Spleen (tissue), 11 donors: ENCODE measurements around the gene TMEM18. TPM values are rescaled to one million over a fixed set of nuclear protein-coding genes. Genes with fewer than 3 reads are reported as not detected.

Source experiments
- DNase-seq: peaks from one replicate; pipeline ENCODE4 v3.0.0-alpha.2; 2020
- H3K27ac ChIP-seq, 8 donors: fragments of 200-600 bp; sonication (generic) in 7 of 8; 1 replicate in 4 of 8; 2 replicates in 4 of 8; pipeline versions ENCODE4 v1.5.0 to v1.8.0; 2016 to 2021; ENCODE audit warnings: inconsistent platforms in 4 of 8, mild to moderate bottlenecking in 4 of 8, moderate library complexity in 1 of 8
- H3K27me3 ChIP-seq, 7 donors: fragments of 200-600 bp; sonication (generic) in 6 of 7; replicated peaks in 1 of 7; 1 replicate in 4 of 7; 2 replicates in 3 of 7; pipeline versions ENCODE4 v1.5.0 to v1.8.0; 2016 to 2021; ENCODE audit warnings: inconsistent platforms in 3 of 7, mild to moderate bottlenecking in 1 of 7
- H3K36me3 ChIP-seq, 6 donors: fragments of 200-600 bp; sonication (generic) in 5 of 6; 1 replicate in 4 of 6; 2 replicates in 2 of 6; pipeline versions ENCODE4 v1.5.0 to v1.8.0; 2016 to 2021; ENCODE audit warnings: inconsistent platforms in 2 of 6
- H3K4me1 ChIP-seq, 6 donors: fragments of 200-600 bp; sonication (generic) in 5 of 6; 1 replicate in 3 of 6; 2 replicates in 3 of 6; pipeline versions ENCODE4 v1.5.0 to v1.8.0; 2016 to 2021; ENCODE audit warnings: inconsistent platforms in 3 of 6
- H3K4me3 ChIP-seq, 8 donors: fragments of 200-600 bp; sonication (generic) in 7 of 8; 1 replicate in 4 of 8; 2 replicates in 4 of 8; pipeline versions ENCODE4 v1.5.0 to v1.8.0; 2016 to 2021; ENCODE audit warnings: inconsistent platforms in 4 of 8, mild to moderate bottlenecking in 4 of 8, moderate library complexity in 2 of 8
- H3K9me3 ChIP-seq, 8 donors: fragments of 200-600 bp; sonication (generic) in 7 of 8; 1 replicate in 4 of 8; 2 replicates in 4 of 8; pipeline versions ENCODE4 v1.5.0 to v1.8.0; 2016 to 2021; ENCODE audit warnings: inconsistent platforms in 4 of 8
- POLR2A ChIP-seq, 3 donors: fragments of 450-650 bp; IDR thresholded peaks; one replicate each; pipeline ENCODE4 v1.5.1; 2017; ENCODE audit warnings: antibody characterized with exemption in 3 of 3, mild to moderate bottlenecking in 1 of 3
- POLR2AphosphoS5 ChIP-seq, 3 donors: sonication (generic); formaldehyde crosslinking; IDR thresholded peaks; one replicate each; pipeline ENCODE4 v1.5.1; 2017; ENCODE audit warnings: antibody characterized with exemption in 3 of 3
- WGBS, 5 donors: extraction: QIAGEN DNeasy Blood & Tissue Kit in 3 of 5; methylation state at CpG; one replicate each; pipeline versions ENCODE4 v1.1.5 to v1.1.7; 2013 to 2018; 5-methylcytosine and 5-hydroxymethylcytosine counted together
- intact Hi-C: fragments of 100-400 bp; cut with DNase I; formaldehyde crosslinking; loops from one replicate; pipeline ENCODE4 v1.15.0; 2023; ENCODE audit warnings: low total_unique reads
- polyA plus RNA-seq, 3 donors: library from polyadenylated mRNA; stranded (reverse); fragments of 200-250 nt; gene quantifications; one replicate each; pipeline ENCODE4 v1.2.1, GENCODE V29; 2013
- total RNA-seq, 7 donors: library from RNA; depleted of rRNA in 3 of 7; stranded (reverse); fragments of >200 nt in 3 of 7; fragmentation: NEBNext Ultra II Directional in 4 of 7; extraction: Animal tissue kit (Norgen Biotek cat#: 25700) in 4 of 7; gene quantifications; one replicate each; pipeline versions ENCODE4 v1.1.0 to v1.2.1, GENCODE V29; 2016 to 2021
- TF ChIP-seq, protein P1 (sequence below), 11 experiments: fragments of 200-600 bp in 7 of 11; fragments of 450-650 bp in 4 of 11; sonication (generic) in 4 of 11; IDR thresholded peaks in 8 of 11; conservative IDR thresholded peaks in 3 of 11; 1 replicate in 7 of 11; 2 replicates in 4 of 11; pipeline versions ENCODE4 v1.4.0 to v1.8.0; 2016 to 2021; ENCODE audit warnings: antibody characterized with exemption in 11 of 11, inconsistent platforms in 4 of 11, mild to moderate bottlenecking in 1 of 11
- donor health status: healthy with polysubstance abuse.
- donor health status: DM: no; HTN: no; CAD: no; lungs with moderate emphysema.
- donor health status: DM: no; HTN: no; CAD: no.
- donor health status: Bipolar disorder and iron deficiency.
- donor health status: healthy.
- donor health status: DM: no; HTN: no; CAD: no.
- donor health status: DM: yes; HTN: yes; CAD: no.

Gene TMEM18
- total and polyA plus RNA-seq, 10 donors, result 20.0 to 29.3 (median 22.6) TPM

GRCh38 chr2:624096-624495 is 53.1 kb downstream of the TMEM18 start:
- Histone ChIP-seq H3K4me3 (no peak overlapping the region), H3K9me3 (peaks cover 0 to 6% (median 0%) of the 10 kb centered on the region in 8 donors), H3K27ac (no peak overlapping the region), H3K27me3 (no peaks in the 10 kb centered on the region), H3K4me1 (no peaks in the 10 kb centered on the region), H3K36me3 (no peaks in the 10 kb centered on the region)
- intact Hi-C loops, result no loop called here
- WGBS, 5 donors, result 80 to 90% (median 84%) methylated on average over 6 to 10 of the region's 10 CpGs
- no peak for TF ChIP-seq POLR2A (IDR thresholded peaks at IDR 0.05)
- TF ChIP-seq POLR2AphosphoS5 (IDR thresholded peaks at IDR 0.05), result no peak
- TF ChIP-seq, protein P1, sequence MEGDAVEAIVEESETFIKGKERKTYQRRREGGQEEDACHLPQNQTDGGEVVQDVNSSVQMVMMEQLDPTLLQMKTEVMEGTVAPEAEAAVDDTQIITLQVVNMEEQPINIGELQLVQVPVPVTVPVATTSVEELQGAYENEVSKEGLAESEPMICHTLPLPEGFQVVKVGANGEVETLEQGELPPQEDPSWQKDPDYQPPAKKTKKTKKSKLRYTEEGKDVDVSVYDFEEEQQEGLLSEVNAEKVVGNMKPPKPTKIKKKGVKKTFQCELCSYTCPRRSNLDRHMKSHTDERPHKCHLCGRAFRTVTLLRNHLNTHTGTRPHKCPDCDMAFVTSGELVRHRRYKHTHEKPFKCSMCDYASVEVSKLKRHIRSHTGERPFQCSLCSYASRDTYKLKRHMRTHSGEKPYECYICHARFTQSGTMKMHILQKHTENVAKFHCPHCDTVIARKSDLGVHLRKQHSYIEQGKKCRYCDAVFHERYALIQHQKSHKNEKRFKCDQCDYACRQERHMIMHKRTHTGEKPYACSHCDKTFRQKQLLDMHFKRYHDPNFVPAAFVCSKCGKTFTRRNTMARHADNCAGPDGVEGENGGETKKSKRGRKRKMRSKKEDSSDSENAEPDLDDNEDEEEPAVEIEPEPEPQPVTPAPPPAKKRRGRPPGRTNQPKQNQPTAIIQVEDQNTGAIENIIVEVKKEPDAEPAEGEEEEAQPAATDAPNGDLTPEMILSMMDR (IDR thresholded peaks at IDR 0.05 in 8 of 11, conservative IDR thresholded peaks at IDR 0.05 in 3 of 11), result no peak
- no peak for DNase-seq

DNA sequence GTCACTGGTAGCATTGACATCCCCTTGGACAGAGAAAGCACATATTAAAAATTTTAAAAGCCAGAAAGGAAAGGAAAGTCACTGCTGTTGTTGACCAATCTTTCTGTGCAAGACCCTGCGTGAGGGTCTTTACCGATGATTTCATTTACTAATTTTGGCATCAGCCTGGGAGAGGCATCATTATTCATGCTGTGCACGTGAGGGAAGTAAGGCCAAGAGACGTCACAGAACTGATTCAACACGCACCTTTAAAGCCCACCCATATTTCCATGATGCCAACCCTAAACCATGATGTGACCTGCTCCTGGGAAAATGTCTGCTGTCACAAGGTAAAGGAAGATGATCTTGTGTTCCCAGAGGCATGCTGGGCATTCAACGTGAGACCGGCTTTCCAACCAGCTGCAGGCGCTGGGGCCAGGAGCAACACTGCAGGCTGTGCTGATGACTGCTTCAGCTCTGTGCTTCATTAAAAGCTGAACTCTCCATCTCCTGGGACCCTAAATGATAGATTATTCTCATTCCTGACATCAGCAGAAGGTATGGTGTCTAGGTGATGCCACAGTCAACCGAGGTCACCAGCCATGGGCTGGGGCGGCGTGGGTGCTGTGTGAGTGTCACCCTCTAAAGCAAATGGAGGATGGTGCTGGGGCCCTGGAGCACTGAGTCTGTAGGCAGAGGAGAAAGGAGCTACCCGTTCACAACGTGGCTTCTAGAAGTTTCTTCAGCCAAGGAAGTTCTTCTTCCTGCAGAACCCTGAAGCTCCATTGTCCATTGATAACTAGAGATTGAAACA is 53.9 kb downstream of the TMEM18 start:
- TF ChIP-seq POLR2A (IDR thresholded peaks at IDR 0.05), result no peak
- TF ChIP-seq, protein P1 (IDR thresholded peaks at IDR 0.05 in 8 of 11, conservative IDR thresholded peaks at IDR 0.05 in 3 of 11), result no peak
- no peak for TF ChIP-seq POLR2AphosphoS5 (IDR thresholded peaks at IDR 0.05)
- DNase-seq, result no peak
- H3K27me3 ChIP-seq, result no peaks in the 10 kb centered on the region
- H3K4me3 ChIP-seq, result no peak overlapping the region
- no peaks in the 10 kb centered on the region for H3K36me3 ChIP-seq
- intact Hi-C loops, result no loop called here
- no peaks in the 10 kb centered on the region for H3K4me1 ChIP-seq
- WGBS, 5 donors, result 82 to 89% (median 87%) methylated on average over 13 of the region's 13 CpGs
- peaks cover 0 to 14% (median 3%) of the 10 kb centered on the region in 8 donors for H3K9me3 ChIP-seq
- no peak overlapping the region for H3K27ac ChIP-seq

DNA sequence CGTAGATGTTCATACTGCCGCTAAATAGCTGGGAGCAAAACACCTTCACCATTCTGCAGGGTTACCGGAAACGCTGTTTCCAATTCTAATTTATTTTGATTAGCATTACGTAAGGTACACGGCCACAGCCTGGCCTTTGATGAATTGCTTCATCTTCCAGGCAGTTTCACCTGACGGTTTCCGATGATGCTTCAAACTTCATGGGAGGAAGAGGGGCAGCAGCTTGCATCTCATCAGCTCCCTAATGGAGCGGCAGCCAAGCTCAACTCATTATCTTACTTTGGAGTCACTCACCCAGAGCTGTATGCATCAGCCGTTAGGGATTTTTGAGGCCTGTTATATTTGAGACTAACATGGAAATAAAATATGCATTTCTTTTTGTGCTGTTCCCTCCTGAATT is 54.8 kb downstream of the TMEM18 start:
- no peaks in the 10 kb centered on the region for H3K27me3 ChIP-seq
- H3K4me3 ChIP-seq, result no peak overlapping the region
- intact Hi-C loops, result no loop called here
- TF ChIP-seq POLR2A (IDR thresholded peaks at IDR 0.05) (no peak), POLR2AphosphoS5 (IDR thresholded peaks at IDR 0.05) (no peak)
- TF ChIP-seq, protein P1 (IDR thresholded peaks at IDR 0.05 in 8 of 11, conservative IDR thresholded peaks at IDR 0.05 in 3 of 11), result no peak
- H3K9me3 ChIP-seq, result peaks cover 0 to 22% (median 11%) of the 10 kb centered on the region in 8 donors
- no peaks in the 10 kb centered on the region for H3K36me3 ChIP-seq
- DNase-seq, result no peak
- H3K4me1 ChIP-seq, result no peaks in the 10 kb centered on the region
- WGBS, 5 donors, result 79 to 89% (median 80%) methylated on average over 10 of the region's 10 CpGs
- no peak overlapping the region for H3K27ac ChIP-seq

DNA sequence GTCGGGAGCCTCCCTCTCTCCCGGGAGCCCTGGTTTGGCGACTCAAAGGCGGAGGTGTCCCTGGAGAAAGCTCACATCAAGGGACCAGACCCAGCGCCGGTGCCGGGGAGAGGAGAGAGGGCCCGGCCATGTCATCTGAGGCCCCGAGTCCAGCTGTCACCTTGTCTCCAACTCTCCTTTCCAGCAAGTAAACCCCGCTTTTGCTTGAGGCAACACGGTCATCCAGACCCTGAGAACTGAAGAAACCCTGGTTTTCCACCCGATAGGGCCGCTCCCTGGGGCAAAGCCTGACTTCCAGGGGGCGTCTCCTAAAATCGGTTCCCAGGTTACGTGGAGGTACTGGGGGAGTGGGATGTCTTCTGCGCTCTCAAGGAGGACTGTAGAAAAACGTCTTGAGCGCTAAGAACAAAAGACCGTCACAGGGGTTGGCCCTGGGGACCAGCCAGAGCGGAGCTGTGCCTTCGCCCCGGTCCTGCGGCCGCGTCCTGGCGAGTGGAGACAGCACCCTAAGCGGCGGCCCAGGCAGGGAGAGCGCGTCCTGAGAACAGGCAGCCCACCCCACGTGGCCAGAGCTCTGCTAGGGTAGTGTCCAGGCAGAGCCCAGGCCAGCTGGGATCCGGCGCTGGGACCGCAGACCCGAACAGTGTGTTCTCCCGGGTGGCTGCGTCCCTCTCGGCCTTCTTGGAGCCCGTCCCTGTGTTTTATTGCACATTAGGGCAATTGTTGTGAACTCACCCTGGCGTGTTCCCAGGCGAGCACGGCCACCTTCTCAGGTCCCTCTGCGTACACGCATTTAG is 55.7 kb downstream of the TMEM18 start:
- Histone ChIP-seq H3K27ac (no peak overlapping the region), H3K36me3 (no peaks in the 10 kb centered on the region), H3K27me3 (no peaks in the 10 kb centered on the region), H3K9me3 (peaks cover 0 to 22% (median 11%) of the 10 kb centered on the region in 8 donors), H3K4me3 (no peak overlapping the region), H3K4me1 (no peaks in the 10 kb centered on the region)
- 90 to 96% (median 94%) methylated on average over 39 to 45 of the region's 45 CpGs for WGBS, 5 donors
- DNase-seq, result no peak
- TF ChIP-seq POLR2AphosphoS5 (IDR thresholded peaks at IDR 0.05) (no peak), POLR2A (IDR thresholded peaks at IDR 0.05) (no peak)
- TF ChIP-seq, protein P1 (IDR thresholded peaks at IDR 0.05 in 8 of 11, conservative IDR thresholded peaks at IDR 0.05 in 3 of 11), result no peak
- intact Hi-C loops, result no loop called here
